GM12865 (cell line): ENCODE data around the gene ILKAP.

ENCODE experiments used
- DNase-seq: peaks from one replicate; pipeline ENCODE4 v3.0.0; 2010; ENCODE audit warnings: low read depth
- H3K4me3 ChIP-seq: 2 replicates; pipeline ENCODE4 v1.5.1; 2011; ENCODE audit warnings: mild to moderate bottlenecking, low read depth, low read length, control low read depth
- CTCF ChIP-seq: IDR thresholded peaks from 2 replicates; pipeline ENCODE4 v1.5.1; 2011; ENCODE audit warnings: low read length, control low read depth, low read depth, inconsistent platforms; ENCODE audit not compliant: insufficient read depth; ENCODE audit errors: missing control alignments

Gene ILKAP

GRCh38 chr2:238143239-238143951, 60.1 kb downstream of the ILKAP start:
- no peak for DNase-seq
- TF ChIP-seq CTCF, result no peak
- no peak overlapping the region for H3K4me3 ChIP-seq

DNA sequence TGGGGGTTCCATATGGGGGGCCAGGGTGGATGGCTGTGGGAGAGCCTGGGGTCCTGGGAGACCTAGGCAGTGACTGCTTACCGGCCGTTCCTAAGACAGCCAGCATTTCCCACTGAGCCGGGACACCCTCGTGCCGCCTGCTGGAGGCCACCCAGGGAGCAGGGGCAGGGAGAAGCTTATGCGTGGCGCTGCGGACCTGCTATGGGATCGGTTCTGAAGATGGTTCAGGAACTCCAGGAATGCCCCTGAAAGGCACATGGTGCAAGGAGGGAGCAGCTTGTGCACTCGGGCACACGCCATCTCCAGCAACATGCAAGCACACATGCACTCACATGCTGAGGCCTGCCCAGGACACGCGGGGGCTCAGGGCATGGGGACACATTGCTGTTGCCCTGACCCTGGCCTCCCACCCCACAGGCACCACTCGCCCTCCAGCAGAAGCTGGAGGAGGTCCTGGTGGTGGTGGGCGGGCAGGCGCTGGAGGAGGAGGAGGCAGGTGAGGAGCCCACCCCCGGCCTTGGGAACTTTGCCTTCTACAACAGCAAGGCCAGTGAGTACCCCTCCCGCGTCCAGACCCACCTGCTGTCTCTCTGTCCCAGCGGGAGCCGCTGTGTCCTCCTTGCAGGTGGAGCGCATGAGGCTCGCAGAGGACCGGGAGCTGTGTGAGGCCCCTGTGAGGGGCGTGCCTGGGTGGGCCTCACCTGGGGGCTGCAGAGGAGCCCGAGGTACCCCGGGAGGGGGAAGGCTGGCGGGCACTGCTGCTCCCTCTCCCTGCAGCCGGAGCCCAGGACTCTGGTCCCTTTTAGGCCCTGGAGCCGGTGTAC, 60.9 kb downstream of the ILKAP start:
- no peak for DNase-seq
- no peak for TF ChIP-seq CTCF
- no peak overlapping the region for H3K4me3 ChIP-seq

DNA sequence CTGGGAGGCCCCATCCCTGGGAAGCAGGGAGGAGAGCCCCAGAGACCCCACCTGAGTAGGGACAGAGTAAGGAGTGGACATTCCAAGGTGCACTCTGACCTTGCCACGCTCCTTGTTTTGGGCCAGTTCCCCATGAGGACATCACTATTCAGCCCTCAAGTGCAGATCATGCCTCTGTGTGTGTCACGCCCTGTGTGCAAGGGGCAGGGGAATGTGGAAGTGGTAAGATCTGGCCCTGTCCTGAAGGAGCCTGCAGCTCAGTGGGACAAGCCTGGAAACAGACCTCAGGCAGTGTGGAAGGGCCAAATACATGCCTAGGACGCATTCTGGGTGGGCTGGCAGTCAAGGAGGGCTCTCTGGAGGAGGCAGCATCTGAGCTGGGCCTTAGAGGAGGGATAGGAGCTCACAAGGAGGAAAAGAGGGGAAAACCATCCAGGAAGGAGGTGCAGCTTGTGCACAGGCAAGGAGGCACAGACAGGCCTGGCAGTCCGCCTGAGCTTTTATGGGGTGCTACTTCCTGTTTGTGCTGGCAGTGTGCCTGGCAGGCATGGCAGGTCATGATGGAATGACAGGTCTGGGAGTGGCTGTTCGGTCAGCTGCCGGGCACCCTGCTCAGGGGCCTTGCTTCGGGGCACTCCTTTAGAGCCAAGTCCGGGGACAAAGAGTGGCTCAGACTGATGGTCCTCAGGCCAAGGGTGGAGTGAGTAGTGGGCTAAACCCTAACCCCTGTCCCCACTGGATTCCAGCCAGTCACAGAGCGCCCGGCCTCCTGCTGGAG, 61.8 kb downstream of the ILKAP start:
- TF ChIP-seq CTCF, result no peak
- no peak for DNase-seq
- H3K4me3 ChIP-seq, result no peak overlapping the region

- no peak for TF ChIP-seq CTCF
- no peak for DNase-seq
- H3K4me3 ChIP-seq, result no peak overlapping the region
Measured at GRCh38 chr2:238140721-238141540, 62.6 kb downstream of the ILKAP start.

- no peak for TF ChIP-seq CTCF
- DNase-seq, result no peak
- H3K4me3 ChIP-seq, result no peak overlapping the region
Measured at GRCh38 chr2:238140040-238140439, 63.5 kb downstream of the ILKAP start.
